Measurements from ENCODE around the gene TTLL8. TPM values are rescaled to one million over a fixed set of nuclear protein-coding genes. Genes with fewer than 3 reads are reported as not detected.

The TTLL8 gene
- total RNA-seq, result not detected
- total RNA-seq (2013), result not detected

- peaks cover 9% of the 10 kb centered on the region for H3K4me1 ChIP-seq (ENCODE audit: control insufficient read depth, insufficient read depth, low read length)
- intact Hi-C loops (cut with micrococcal nuclease), result no loop called here
- Mint-ChIP-seq H3K36me3 (no peaks in the 10 kb centered on the region), H3K4me3 (peak within 1 kb of the TSS; percentile 55), H3K27me3 (ENCODE audit: low read depth in 2 of 2) (peaks cover 0 to 3% of the 10 kb centered on the region in 2 donors), H3K27ac (no peak within 1 kb of the TSS), H3K4me1 (no peaks in the 10 kb centered on the region), H3K9me3 (peaks cover 0 to 2% of the 10 kb centered on the region in 2 donors)
- DNase-seq (no peak), ATAC-seq (peak; percentile 11 to 56 (median 42))
- H3K36me3 ChIP-seq (ENCODE audit: control insufficient read depth, insufficient read depth, low read length), result no peaks in the 10 kb centered on the region
- peaks cover 3% of the 10 kb centered on the region for H3K27me3 ChIP-seq (ENCODE audit: control insufficient read depth, insufficient read depth, low read length)
- TF ChIP-seq CTCF (IDR thresholded peaks at IDR 0.05), result no peak
- no peak within 1 kb of the TSS for H3K27ac ChIP-seq (ENCODE audit: low read length)
- no peaks in the 10 kb centered on the region for H3K9me3 ChIP-seq (ENCODE audit: control insufficient read depth, insufficient read depth, low read length)
- H3K4me3 ChIP-seq (ENCODE audit: low read length), result no peak within 1 kb of the TSS
- WGBS (ENCODE audit: insufficient coverage), result 13% methylated on average over 102 of the region's 102 CpGs
These were observed at the start of gene TTLL8 for GRCh38 chr22:50058061-50058905. TTLL8 (minus strand) TSS chr22:50058298.

GRCh38 chr22:50107529-50107928, 49.4 kb upstream of the TTLL8 start:
- H3K4me1 ChIP-seq (ENCODE audit: control insufficient read depth, insufficient read depth, low read length), result peaks cover 24% of the 10 kb centered on the region
- intact Hi-C loops (cut with micrococcal nuclease), result no loop called here
- no peaks in the 10 kb centered on the region for H3K27me3 ChIP-seq (ENCODE audit: control insufficient read depth, insufficient read depth, low read length)
- Mint-ChIP-seq H3K27ac (no peak overlapping the region), H3K4me1 (peaks cover 26 to 45% of the 10 kb centered on the region in 2 donors), H3K36me3 (no peaks in the 10 kb centered on the region), H3K27me3 (ENCODE audit: low read depth in 2 of 2) (no peaks in the 10 kb centered on the region), H3K4me3 (no peak overlapping the region), H3K9me3 (no peaks in the 10 kb centered on the region)
- H3K9me3 ChIP-seq (ENCODE audit: control insufficient read depth, insufficient read depth, low read length), result no peaks in the 10 kb centered on the region
- ATAC-seq (no peak), DNase-seq (no peak)
- no peak for TF ChIP-seq CTCF (IDR thresholded peaks at IDR 0.05)
- H3K36me3 ChIP-seq (ENCODE audit: control insufficient read depth, insufficient read depth, low read length), result no peaks in the 10 kb centered on the region
- no peak overlapping the region for H3K4me3 ChIP-seq (ENCODE audit: low read length)
- WGBS (ENCODE audit: insufficient coverage), result 85% methylated on average over 9 of the region's 9 CpGs
- no peak overlapping the region for H3K27ac ChIP-seq (ENCODE audit: low read length)

GRCh38 chr22:50105208-50106100, 47.4 kb upstream of the TTLL8 start:
- Mint-ChIP-seq H3K9me3 (no peaks in the 10 kb centered on the region), H3K4me3 (peak overlapping the region; percentile 74), H3K4me1 (peaks cover 30 to 38% of the 10 kb centered on the region in 2 donors), H3K36me3 (no peaks in the 10 kb centered on the region), H3K27ac (peak overlapping the region; percentile 78 to 84), H3K27me3 (ENCODE audit: low read depth in 2 of 2) (no peaks in the 10 kb centered on the region)
- Histone ChIP-seq H3K36me3 (ENCODE audit: control insufficient read depth, insufficient read depth, low read length) (no peaks in the 10 kb centered on the region), H3K4me3 (ENCODE audit: low read length) (no peak overlapping the region), H3K27ac (ENCODE audit: low read length) (peak overlapping the region; percentile 8), H3K27me3 (ENCODE audit: control insufficient read depth, insufficient read depth, low read length) (no peaks in the 10 kb centered on the region), H3K4me1 (ENCODE audit: control insufficient read depth, insufficient read depth, low read length) (peaks cover 24% of the 10 kb centered on the region), H3K9me3 (ENCODE audit: control insufficient read depth, insufficient read depth, low read length) (no peaks in the 10 kb centered on the region)
- DNase-seq (peak in 1 of 2 donors; percentile 38), ATAC-seq (peak; percentile 53 to 74 (median 66))
- intact Hi-C loops (cut with micrococcal nuclease), result no loop called here
- TF ChIP-seq CTCF (IDR thresholded peaks at IDR 0.05), result no peak
- 15% methylated on average over 9 of the region's 9 CpGs for WGBS (ENCODE audit: insufficient coverage)
